Activated T-helper 2 cell treated with anti-CD3 and anti-CD28 coated beads, Interferon-gamma antibody, Interleukin-2, Interleukin-4, amounts not matched to agents 10 μg/mL and 5 μg/mL and 100 μg/mL, durations not matched to agents 14 hours and 24 hours and 36 hours (primary cell): Measurements from ENCODE around the gene LDB3. TPM values are rescaled to one million over a fixed set of nuclear protein-coding genes. Genes with fewer than 3 reads are reported as not detected.

ENCODE experiments used
- DNase-seq: peaks from one replicate; pipeline ENCODE4 v3.0.0; 2021; ENCODE audit warnings: low spot score
- H3K27ac Mint-ChIP-seq: one replicate; pipeline ENCODE4 v1.8.0; 2021; ENCODE audit warnings: mixed read lengths
- H3K27me3 Mint-ChIP-seq: one replicate; pipeline ENCODE4 v1.8.0; 2021; ENCODE audit warnings: low read depth, mixed read lengths
- H3K36me3 Mint-ChIP-seq: one replicate; pipeline ENCODE4 v1.8.0; 2021; ENCODE audit warnings: low read depth, mixed read lengths
- H3K4me1 Mint-ChIP-seq: one replicate; pipeline ENCODE4 v1.8.0; 2021; ENCODE audit warnings: low read depth, mixed read lengths
- H3K4me3 Mint-ChIP-seq: one replicate; pipeline ENCODE4 v1.8.0; 2021; ENCODE audit warnings: low read depth, mild to moderate bottlenecking, moderate library complexity, mixed read lengths
- H3K9me3 Mint-ChIP-seq: one replicate; pipeline ENCODE4 v1.8.0; 2021; ENCODE audit warnings: mixed read lengths
- intact Hi-C: fragments of 100-400 bp; cut with micrococcal nuclease; formaldehyde crosslinking; loops from one replicate; pipeline ENCODE4 v1.15.1; 2023
- total RNA-seq: library from RNA; stranded (reverse); gene quantifications from 2 replicates; pipeline ENCODE4 v1.2.3, GENCODE V29; 2022

The LDB3 gene
- total RNA-seq, 1 donor from 2014 or later = not detected

- Mint-ChIP-seq H3K36me3 (no peaks in the 10 kb centered on the region), H3K27ac (peak overlapping the region; percentile 95), H3K9me3 (no peaks in the 10 kb centered on the region), H3K4me3 (peak overlapping the region; percentile 82), H3K27me3 (no peaks in the 10 kb centered on the region), H3K4me1 (peaks cover 10% of the 10 kb centered on the region)
- intact Hi-C loops = loop anchor here (1.0 to 5.0 kb wide), 3 partner anchors 45 to 251 kb away; partner anchors contain the start of gene BMPR1A
- DNase-seq = peak; percentile 81
Measured at GRCh38 chr10:86710987-86711512, 42.7 kb downstream of the LDB3 start.

- intact Hi-C loops = loop anchor here (1.0 to 5.0 kb wide), 3 partner anchors 45 to 251 kb away; partner anchors contain the start of gene BMPR1A
- Mint-ChIP-seq H3K27ac (peak overlapping the region; percentile 77), H3K4me1 (peaks cover 10% of the 10 kb centered on the region), H3K9me3 (no peaks in the 10 kb centered on the region), H3K36me3 (no peaks in the 10 kb centered on the region), H3K27me3 (no peaks in the 10 kb centered on the region), H3K4me3 (peak overlapping the region; percentile 81)
- DNase-seq = peak; percentile 55
Measured at GRCh38 chr10:86711513-86712316, 43.4 kb downstream of the LDB3 start.

GRCh38 chr10:86712317-86712707 is 44.0 kb downstream of the LDB3 start:
- no peak for DNase-seq
- Mint-ChIP-seq H3K9me3 (no peaks in the 10 kb centered on the region), H3K4me3 (peak overlapping the region; percentile 81), H3K36me3 (no peaks in the 10 kb centered on the region), H3K27ac (peak overlapping the region; percentile 77), H3K4me1 (peaks cover 10% of the 10 kb centered on the region), H3K27me3 (no peaks in the 10 kb centered on the region)
- intact Hi-C loops = loop anchor here (5.0 kb wide), 1 partner anchor 250 kb away; no protein-coding TSS in a partner anchor

DNA sequence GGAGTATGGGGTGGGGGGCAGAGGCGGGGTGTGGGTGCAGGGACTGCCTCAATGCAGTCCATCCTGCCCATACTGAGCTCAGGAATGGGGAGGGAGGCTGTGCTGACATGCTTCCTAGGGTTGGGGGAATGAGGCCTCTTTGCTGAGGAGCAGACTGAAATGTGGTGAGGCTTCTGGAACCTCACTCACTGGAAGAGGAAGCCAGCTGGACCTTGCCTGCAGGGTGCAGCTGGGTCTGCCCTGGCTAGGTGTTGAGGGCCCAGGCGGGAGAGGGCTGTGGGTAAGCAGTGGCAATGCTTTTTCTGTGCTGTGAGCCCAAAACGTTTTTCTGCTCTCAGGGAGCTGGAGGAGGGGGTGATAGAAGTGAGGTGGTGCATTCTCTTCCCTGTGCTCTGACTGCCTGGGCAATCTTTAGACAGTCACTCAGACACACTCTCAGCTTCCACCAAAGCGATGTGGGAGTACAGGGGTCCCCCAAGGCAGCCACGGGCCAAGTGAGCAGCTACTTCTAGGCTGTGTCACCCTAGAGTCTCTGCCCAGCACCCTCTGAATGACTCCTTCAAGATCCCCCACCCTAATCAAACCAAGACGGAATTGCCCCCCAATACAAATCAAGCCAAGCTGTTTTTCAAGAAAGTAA is 47.0 kb downstream of the LDB3 start:
- H3K9me3 Mint-ChIP-seq = no peaks in the 10 kb centered on the region
- H3K4me3 Mint-ChIP-seq = no peak overlapping the region
- DNase-seq = no peak
- intact Hi-C loops = no loop called here
- no peak overlapping the region for H3K27ac Mint-ChIP-seq
- peaks cover 8% of the 10 kb centered on the region for H3K4me1 Mint-ChIP-seq
- H3K27me3 Mint-ChIP-seq = peaks cover 4% of the 10 kb centered on the region
- no peaks in the 10 kb centered on the region for H3K36me3 Mint-ChIP-seq

- intact Hi-C loops = no loop called here
- Mint-ChIP-seq H3K4me3 (no peak overlapping the region), H3K36me3 (no peaks in the 10 kb centered on the region), H3K4me1 (peaks cover 4% of the 10 kb centered on the region), H3K9me3 (no peaks in the 10 kb centered on the region), H3K27me3 (peaks cover 6% of the 10 kb centered on the region), H3K27ac (no peak overlapping the region)
- DNase-seq = no peak
Measured at GRCh38 chr10:86715836-86716235, 47.5 kb downstream of the LDB3 start.

DNA sequence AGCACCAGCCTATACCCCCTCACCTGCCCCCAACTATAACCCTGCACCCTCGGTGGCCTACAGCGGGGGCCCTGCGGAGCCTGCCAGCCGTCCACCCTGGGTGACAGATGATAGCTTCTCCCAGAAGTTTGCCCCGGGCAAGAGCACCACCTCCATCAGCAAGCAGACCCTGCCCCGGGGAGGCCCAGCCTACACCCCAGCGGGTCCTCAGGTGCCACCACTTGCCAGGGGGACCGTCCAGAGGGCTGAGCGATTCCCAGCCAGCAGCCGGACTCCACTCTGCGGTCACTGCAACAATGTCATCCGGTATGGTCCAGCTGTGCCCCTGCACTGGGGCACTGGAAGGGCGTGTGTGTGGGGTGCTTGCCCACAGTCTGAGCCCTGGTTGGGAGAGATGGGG is 48.2 kb downstream of the LDB3 start:
- H3K4me1 Mint-ChIP-seq = peaks cover 3% of the 10 kb centered on the region
- no peaks in the 10 kb centered on the region for H3K9me3 Mint-ChIP-seq
- intact Hi-C loops = no loop called here
- H3K4me3 Mint-ChIP-seq = no peak overlapping the region
- H3K36me3 Mint-ChIP-seq = no peaks in the 10 kb centered on the region
- no peak overlapping the region for H3K27ac Mint-ChIP-seq
- peaks cover 12% of the 10 kb centered on the region for H3K27me3 Mint-ChIP-seq
- DNase-seq = no peak

DNA sequence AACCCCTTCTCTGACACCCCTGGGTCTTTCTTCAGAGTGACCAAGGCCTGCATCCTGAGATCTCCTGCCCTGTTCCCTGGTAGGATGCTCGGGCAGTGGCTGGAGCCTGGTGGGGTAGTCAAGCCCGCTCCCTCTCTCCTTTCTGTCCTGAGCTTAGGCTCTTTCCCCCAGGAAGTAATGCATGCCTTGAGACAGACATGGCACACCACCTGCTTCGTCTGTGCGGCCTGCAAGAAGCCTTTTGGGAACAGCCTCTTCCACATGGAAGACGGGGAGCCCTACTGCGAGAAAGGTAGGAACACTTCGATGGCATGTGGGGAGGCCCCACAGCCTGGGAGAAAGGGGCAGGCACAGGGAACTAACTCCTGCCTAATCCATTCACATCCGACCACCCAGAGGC is 50.2 kb downstream of the LDB3 start:
- no peak for DNase-seq
- Mint-ChIP-seq H3K36me3 (no peaks in the 10 kb centered on the region), H3K27ac (no peak overlapping the region), H3K9me3 (no peaks in the 10 kb centered on the region), H3K4me3 (no peak overlapping the region), H3K4me1 (peaks cover 7% of the 10 kb centered on the region), H3K27me3 (peaks cover 13% of the 10 kb centered on the region)
- intact Hi-C loops = no loop called here

DNA sequence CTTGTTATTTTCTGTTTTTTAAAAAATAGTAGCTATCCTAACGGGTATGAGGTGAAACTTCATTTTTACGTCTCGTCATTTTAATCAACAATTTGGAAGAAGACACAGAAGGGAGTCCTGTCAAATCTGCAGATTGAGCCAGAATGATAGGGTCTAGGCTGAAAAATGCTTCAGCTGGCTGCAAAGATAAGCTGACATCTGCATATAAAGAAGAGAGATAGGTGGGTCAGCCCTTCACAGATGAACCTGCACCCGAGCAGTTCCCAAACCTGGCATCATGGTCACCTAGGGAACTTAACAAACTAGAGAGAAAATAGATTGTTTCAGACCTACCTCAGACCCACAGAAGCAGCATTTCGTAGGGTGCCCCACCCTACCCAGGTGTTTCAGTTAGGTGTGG is 52.9 kb downstream of the LDB3 start:
- no peak overlapping the region for H3K27ac Mint-ChIP-seq
- no peaks in the 10 kb centered on the region for H3K9me3 Mint-ChIP-seq
- DNase-seq = no peak
- peaks cover 14% of the 10 kb centered on the region for H3K27me3 Mint-ChIP-seq
- H3K4me3 Mint-ChIP-seq = no peak overlapping the region
- intact Hi-C loops = no loop called here
- H3K4me1 Mint-ChIP-seq = peaks cover 7% of the 10 kb centered on the region
- H3K36me3 Mint-ChIP-seq = no peaks in the 10 kb centered on the region

DNA sequence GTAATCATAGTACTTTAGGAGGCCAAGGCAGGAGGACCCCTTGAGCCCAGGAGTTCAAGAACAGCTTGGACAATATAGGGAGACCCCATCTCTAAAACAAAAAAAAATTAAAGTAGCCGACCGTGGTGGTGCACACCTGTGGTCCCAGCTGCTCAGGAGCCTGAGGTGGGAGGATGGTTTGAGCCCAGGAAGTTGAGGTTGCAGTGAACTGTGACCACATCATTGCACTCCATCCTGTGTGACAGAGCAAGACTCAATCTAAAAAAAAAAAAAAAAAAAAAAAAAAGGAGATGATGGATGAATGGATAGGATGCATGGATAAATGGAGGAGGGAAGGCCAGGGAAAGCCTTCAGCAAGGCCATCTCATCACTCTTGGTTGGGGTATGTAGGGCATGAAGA is 54.7 kb downstream of the LDB3 start:
- Mint-ChIP-seq H3K27ac (no peak overlapping the region), H3K36me3 (no peaks in the 10 kb centered on the region), H3K27me3 (peaks cover 15% of the 10 kb centered on the region), H3K9me3 (no peaks in the 10 kb centered on the region), H3K4me3 (no peak overlapping the region), H3K4me1 (peaks cover 7% of the 10 kb centered on the region)
- DNase-seq = no peak
- intact Hi-C loops = no loop called here

DNA sequence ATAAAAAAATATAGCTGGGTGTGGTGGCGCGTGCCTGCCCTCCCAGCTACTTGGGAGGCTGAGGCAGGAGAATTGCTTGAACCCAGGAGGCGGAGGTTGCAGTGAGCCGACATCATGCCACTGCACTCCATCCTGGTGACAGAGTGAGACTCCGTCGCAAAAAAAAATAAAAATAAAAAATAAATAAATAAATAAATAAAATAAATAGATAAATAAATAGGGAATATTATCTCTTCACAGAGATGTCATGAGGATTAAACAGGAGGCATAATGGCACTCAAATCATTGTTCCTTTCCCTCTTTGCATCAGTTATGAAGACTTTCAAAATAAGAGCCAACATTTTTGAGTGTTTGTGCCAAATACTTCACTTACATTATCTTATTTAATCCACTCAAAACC is 56.1 kb downstream of the LDB3 start:
- no peak overlapping the region for H3K27ac Mint-ChIP-seq
- intact Hi-C loops = no loop called here
- peaks cover 7% of the 10 kb centered on the region for H3K4me1 Mint-ChIP-seq
- H3K36me3 Mint-ChIP-seq = no peaks in the 10 kb centered on the region
- no peaks in the 10 kb centered on the region for H3K9me3 Mint-ChIP-seq
- H3K4me3 Mint-ChIP-seq = no peak overlapping the region
- H3K27me3 Mint-ChIP-seq = peaks cover 18% of the 10 kb centered on the region
- DNase-seq = no peak

DNA sequence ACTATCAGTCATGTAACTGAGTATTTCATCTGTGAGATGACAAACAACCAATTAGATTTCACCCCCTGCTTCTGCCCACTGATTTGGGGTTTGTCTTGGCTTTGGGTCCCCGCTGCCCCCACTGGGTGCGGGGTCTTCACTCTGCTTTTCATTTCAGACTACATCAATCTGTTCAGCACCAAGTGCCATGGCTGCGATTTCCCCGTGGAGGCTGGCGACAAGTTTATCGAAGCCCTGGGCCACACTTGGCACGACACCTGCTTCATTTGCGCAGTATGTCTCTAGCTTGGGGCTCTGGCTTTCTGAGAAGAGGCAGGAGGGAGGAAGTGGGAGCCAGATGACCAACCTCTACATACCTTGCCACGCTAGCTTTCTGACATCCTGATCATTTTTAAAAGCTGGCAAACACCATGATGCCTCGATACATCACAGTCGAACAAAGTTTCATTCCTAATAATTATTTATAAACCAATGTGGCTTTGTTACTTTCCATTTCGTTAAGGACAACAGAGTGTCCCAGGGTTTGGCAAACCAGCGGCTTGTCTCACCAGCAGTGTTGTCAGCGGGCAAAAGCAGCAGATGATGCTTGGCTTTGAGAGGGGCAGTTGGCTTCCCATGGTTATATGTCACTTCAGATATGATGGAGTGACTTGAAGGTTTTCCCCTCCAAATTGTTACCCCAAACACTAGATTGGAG is 57.8 kb downstream of the LDB3 start:
- Mint-ChIP-seq H3K4me3 (no peak overlapping the region), H3K36me3 (no peaks in the 10 kb centered on the region), H3K27me3 (peaks cover 11% of the 10 kb centered on the region)

DNA sequence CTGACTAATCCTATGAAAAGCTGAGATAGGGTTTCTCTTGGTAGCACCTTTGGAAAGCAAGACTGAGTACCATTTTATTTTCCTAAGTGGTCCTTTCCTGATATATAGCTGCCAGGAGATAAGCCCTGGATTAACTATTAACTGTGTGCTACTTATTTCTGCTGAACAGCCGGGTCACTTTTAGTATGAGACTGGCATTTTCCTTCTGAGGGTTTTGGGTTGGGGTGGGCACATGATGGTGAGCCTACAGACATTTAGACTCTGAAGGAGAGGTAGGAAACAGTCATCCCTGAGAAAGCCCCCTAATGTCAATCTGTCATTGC is 58.3 kb downstream of the LDB3 start:
- H3K27me3 Mint-ChIP-seq = peaks cover 7% of the 10 kb centered on the region

More for the DNA sequence above, 57.8 kb downstream of the LDB3 start:
- intact Hi-C loops = no loop called here
- Mint-ChIP-seq H3K4me1 (peaks cover 7% of the 10 kb centered on the region), H3K27ac (no peak overlapping the region), H3K9me3 (no peaks in the 10 kb centered on the region)
- no peak for DNase-seq

DNA sequence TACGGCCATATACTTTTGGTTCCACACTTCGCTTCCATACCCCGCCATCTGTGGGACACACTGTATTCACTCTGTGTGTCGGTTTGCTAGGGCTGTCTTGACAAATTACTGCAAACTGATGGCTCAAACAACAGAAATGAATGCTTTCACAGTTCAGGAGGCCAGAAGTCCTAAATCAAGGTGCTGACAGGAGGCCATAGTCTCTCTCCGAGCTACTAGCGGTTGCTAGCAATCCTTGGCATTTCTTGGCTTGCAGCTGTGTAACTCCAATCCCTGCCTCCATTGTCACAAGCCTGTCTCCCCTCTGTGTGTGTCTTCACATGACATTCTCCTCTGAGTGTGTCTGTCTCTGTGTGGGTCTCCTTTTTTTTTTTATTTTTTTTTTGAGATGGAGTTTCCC is 59.2 kb downstream of the LDB3 start:
- Mint-ChIP-seq H3K4me3 (no peak overlapping the region), H3K36me3 (no peaks in the 10 kb centered on the region), H3K9me3 (no peaks in the 10 kb centered on the region), H3K4me1 (peaks cover 7% of the 10 kb centered on the region), H3K27me3 (peaks cover 7% of the 10 kb centered on the region), H3K27ac (no peak overlapping the region)
- intact Hi-C loops = no loop called here
- DNase-seq = no peak

More for the DNA sequence above, 58.3 kb downstream of the LDB3 start:
- Mint-ChIP-seq H3K9me3 (no peaks in the 10 kb centered on the region), H3K4me3 (no peak overlapping the region), H3K36me3 (no peaks in the 10 kb centered on the region), H3K27ac (no peak overlapping the region), H3K4me1 (peaks cover 7% of the 10 kb centered on the region)
- DNase-seq = no peak
- intact Hi-C loops = no loop called here
